Kidney epithelial cell (primary cell): ENCODE measurements around the gene CCDC124. TPM values are rescaled to one million over a fixed set of nuclear protein-coding genes. Genes with fewer than 3 reads are reported as not detected.
"Not testable (repeated sequence)": the region's sequence is repeated elsewhere in the genome, so short reads cannot be mapped to it uniquely, and the experiment has no call there.

Source experiments
- DNase-seq: peaks from one replicate; pipeline ENCODE4 v3.0.0-alpha.2; 2010; ENCODE audit warnings: low read depth
- H3K27me3 ChIP-seq: 2 replicates; pipeline ENCODE4 v1.6.0; 2011; ENCODE audit warnings: low read length; ENCODE audit not compliant: control insufficient read depth, insufficient read depth
- H3K36me3 ChIP-seq: 2 replicates; pipeline ENCODE4 v1.5.1; 2011; ENCODE audit warnings: low read length; ENCODE audit not compliant: control insufficient read depth, insufficient read depth
- H3K4me3 ChIP-seq: 2 replicates; pipeline ENCODE4 v1.5.1; 2011; ENCODE audit warnings: low read depth, mild to moderate bottlenecking, control low read depth, low read length
- CTCF ChIP-seq: IDR thresholded peaks from 2 replicates; pipeline ENCODE4 v1.5.1; 2011; ENCODE audit warnings: mild to moderate bottlenecking, moderate library complexity, low read length, control low read depth, inconsistent platforms; ENCODE audit not compliant: insufficient read depth, poor library complexity, severe bottlenecking
- total RNA-seq: library from RNA; depleted of rRNA; stranded (reverse); fragments of >200 nt; gene quantifications from 2 replicates; pipeline ENCODE4 v1.2.3, GENCODE V29; 2015

CCDC124 gene
- total RNA-seq: 104 and 118 TPM in 2 replicates

DNA sequence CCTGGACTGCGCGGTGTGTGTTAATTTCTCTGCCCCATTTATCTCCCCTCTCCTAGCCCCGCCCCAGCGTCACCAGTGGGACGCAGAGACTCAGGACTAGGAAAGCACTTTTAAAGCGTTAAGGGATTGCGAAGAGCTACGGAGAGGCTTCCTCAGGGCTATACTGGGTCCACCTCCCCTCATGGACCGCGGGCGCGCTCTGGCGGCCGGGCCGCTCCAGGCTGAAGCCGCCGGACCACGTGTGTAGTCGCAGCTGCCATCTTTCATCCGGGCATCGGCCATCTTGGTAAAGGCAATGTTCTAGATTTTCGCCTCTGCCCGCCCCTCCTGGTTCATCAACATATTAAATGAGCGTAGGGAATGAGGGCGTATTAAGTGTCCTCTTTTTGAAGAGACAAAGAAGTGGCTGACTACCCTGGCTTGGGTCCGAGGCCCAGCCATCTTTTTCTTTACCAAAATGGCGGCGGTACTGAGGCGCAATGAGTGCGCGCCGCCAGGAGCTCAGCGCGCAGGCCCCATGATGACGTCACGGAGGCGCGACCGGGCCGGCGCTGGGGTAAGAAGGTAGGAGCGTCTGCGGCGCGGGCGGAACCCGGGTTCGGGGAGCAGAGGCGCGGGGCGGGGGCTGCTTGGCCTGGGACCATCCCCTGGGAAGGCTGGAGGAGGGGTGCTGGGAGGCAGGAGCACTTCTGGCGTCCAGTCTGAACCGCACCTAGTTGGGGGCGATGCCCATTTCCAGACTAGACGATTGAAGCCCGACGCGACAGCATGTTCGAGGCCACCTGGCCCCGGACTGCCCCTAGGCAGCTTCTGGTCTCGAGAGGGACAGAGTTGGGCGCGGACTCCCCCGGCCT is at the start of gene CCDC124:
CCDC124 (plus strand) TSS at position 531 of the 854 bp plus-strand sequence. CDS start 3,406 bp downstream, outside the sequence.
- DNase-seq: peak; percentile 55
- Histone ChIP-seq H3K36me3 (no peaks in the 10 kb centered on the region), H3K27me3 (no peaks in the 10 kb centered on the region), H3K4me3 (peak within 1 kb of the TSS; percentile 100)
- TF ChIP-seq CTCF: peak; percentile 96

GRCh38 chr19:17883627-17884410 is 49.0 kb upstream of the CCDC124 start:
- no peak for TF ChIP-seq CTCF
- Histone ChIP-seq H3K27me3 (peaks cover 2% of the 10 kb centered on the region), H3K4me3 (no peak overlapping the region), H3K36me3 (no peaks in the 10 kb centered on the region)
- DNase-seq: no peak

- no peak for TF ChIP-seq CTCF
- DNase-seq: no peak
- H3K4me3 ChIP-seq: no peak overlapping the region
- peaks cover 2% of the 10 kb centered on the region for H3K27me3 ChIP-seq
- no peaks in the 10 kb centered on the region for H3K36me3 ChIP-seq
Measured at GRCh38 chr19:17886515-17886914, 46.3 kb upstream of the CCDC124 start.

DNA sequence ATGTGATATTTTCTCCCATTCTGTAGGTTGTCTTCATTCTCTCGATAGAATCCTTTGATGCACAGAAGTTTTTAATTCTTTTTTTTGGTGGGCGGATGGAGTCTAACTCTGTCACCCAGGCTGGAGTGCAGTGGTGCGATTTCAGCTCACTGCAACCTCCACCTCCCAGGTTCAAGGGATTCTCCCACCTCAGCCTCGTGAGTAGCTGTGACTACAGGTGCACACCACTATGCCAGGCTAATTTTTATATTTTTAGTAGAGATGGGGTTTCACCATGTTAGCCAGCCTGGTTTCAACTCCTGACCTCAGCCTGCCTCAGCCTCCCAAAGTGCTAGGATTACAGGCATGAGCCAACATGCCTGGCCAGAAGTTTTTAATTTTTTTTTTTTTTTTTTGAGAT is 45.6 kb upstream of the CCDC124 start:
- not testable (repeated sequence) for H3K4me3 ChIP-seq, H3K36me3 ChIP-seq, DNase-seq, H3K27me3 ChIP-seq

GRCh38 chr19:17888260-17888659 is 44.6 kb upstream of the CCDC124 start:
- Histone ChIP-seq H3K36me3 (no peaks in the 10 kb centered on the region), H3K27me3 (peaks cover 2% of the 10 kb centered on the region), H3K4me3 (no peak overlapping the region)
- TF ChIP-seq CTCF: no peak
- no peak for DNase-seq

GRCh38 chr19:17889609-17890214 is 43.1 kb upstream of the CCDC124 start:
- H3K36me3 ChIP-seq: no peaks in the 10 kb centered on the region
- TF ChIP-seq CTCF: no peak
- H3K4me3 ChIP-seq: no peak overlapping the region
- H3K27me3 ChIP-seq: peaks cover 2% of the 10 kb centered on the region
- DNase-seq: peak; percentile 2
